ENCODE measurements around the gene KLF5. TPM values are rescaled to one million over a fixed set of nuclear protein-coding genes. Genes with fewer than 3 reads are reported as not detected.

Gene KLF5
- total and polyA plus RNA-seq, 2 of the 4 experiments (the other 2 are of a cell fraction), result 5.4 to 8.8 TPM

DNA sequence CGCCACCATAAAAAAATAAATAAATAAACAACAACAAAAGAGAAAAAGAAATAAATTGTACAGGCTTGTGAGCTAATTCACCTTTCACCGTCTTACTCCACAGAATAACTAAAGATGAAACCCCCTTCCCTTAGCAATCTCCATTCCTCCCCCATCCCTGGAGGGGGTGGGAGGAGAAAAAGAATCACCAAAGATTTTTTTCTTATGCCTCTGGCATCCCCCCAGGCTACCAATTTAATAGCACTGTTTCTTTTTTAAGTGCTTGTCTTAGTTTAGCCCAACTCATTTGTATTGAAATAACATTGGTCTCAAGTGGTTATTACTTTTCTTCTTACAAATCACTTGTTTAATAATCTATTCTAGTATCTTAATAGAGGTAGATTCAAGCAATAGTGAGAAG lies 23.9 kb upstream of the KLF5 start:
- CTCF ChIA-PET, result no interaction called here
- Histone ChIP-seq H3K18ac (ENCODE audit: low read depth, low read length) (no peak overlapping the region), H4K20me1 (ENCODE audit: insufficient read depth, low read length) (no peaks in the 10 kb centered on the region), H3K9me1 (ENCODE audit: insufficient read depth, low read length) (no peaks in the 10 kb centered on the region), H3K9ac (ENCODE audit: low read depth, low read length) (no peak overlapping the region), H3K4me1 (ENCODE audit: control insufficient read depth, insufficient read depth, low read length) (no peaks in the 10 kb centered on the region), H4K5ac (ENCODE audit: low read depth, low read length) (no peak overlapping the region), H3K27ac (ENCODE audit: insufficient read depth, low read length) (no peak overlapping the region), H3K4me2 (ENCODE audit: low read depth, low read length) (no peak overlapping the region), H3K4ac (ENCODE audit: low read depth, low read length) (no peak overlapping the region), H2AFZ (replicated peaks; ENCODE audit: low read length, poor library complexity) (no peak overlapping the region), H3K36me3 (ENCODE audit: control insufficient read depth, insufficient read depth, low read length) (no peaks in the 10 kb centered on the region), H2AK5ac (ENCODE audit: low read depth, low read length) (no peak overlapping the region), H4K91ac (ENCODE audit: insufficient read depth, low read depth, low read length) (no peak overlapping the region), H3K79me1 (ENCODE audit: low read depth in 1 of 2, low read length in 2 of 2) (no peaks in the 10 kb centered on the region), H3K27me3 (ENCODE audit: control insufficient read depth, insufficient read depth, low read length) (no peaks in the 10 kb centered on the region), H4K8ac (ENCODE audit: low read depth in 2 of 2, low read length in 2 of 2) (no peak overlapping the region), H2BK120ac (ENCODE audit: low read depth, low read length) (no peak overlapping the region), H3K4me3 (ENCODE audit: insufficient read depth, low read depth, low read length) (no peak overlapping the region), H3K9me3 (ENCODE audit: control insufficient read depth, insufficient read depth, low read length) (no peaks in the 10 kb centered on the region), H3K23ac (ENCODE audit: low read depth, low read length) (no peak overlapping the region), H2BK20ac (ENCODE audit: low read depth, low read length) (no peak overlapping the region), H2BK15ac (ENCODE audit: low read depth, low read length) (no peak overlapping the region), H2AK9ac (replicated peaks; ENCODE audit: low read depth, low read length, poor library complexity) (no peak overlapping the region), H3K14ac (replicated peaks; ENCODE audit: low read depth, low read length) (no peak overlapping the region), H2BK5ac (ENCODE audit: low read depth, low read length, poor library complexity, severe bottlenecking) (no peak overlapping the region), H3K56ac (ENCODE audit: extremely low read depth, insufficient read depth, low read length) (no peak overlapping the region)
- no TSS peak for BruUV-seq (replicated peaks)
- intact Hi-C loops (cut with micrococcal nuclease), result no loop called here
- ATAC-seq (ENCODE audit: low read depth) (no peak), DNase-seq (no peak)
- in situ Hi-C loops (cut with MboI; ENCODE audit: low sequenced_read_pairs), result no loop called here
- WGBS, 2 experiments (ENCODE audit: extremely low coverage in 2 of 2, insufficient read length in 1 of 2), result no CpG with 5 or more reads among the region's 2 CpGs
- POLR2A ChIA-PET (ENCODE audit: unreplicated experiment), result no interaction called here
- dilution Hi-C loops (cut with HindIII; ENCODE audit: low sequenced_read_pairs, unreplicated experiment), result no loop called here
- no peak for TF ChIP-seq ELK1 (IDR thresholded peaks at IDR 0.05; ENCODE audit: borderline replicate concordance, low read depth, low read length)
- no peak for TF ChIP-seq CTCF (conservative IDR thresholded peaks at IDR 0.05; ENCODE audit: low read depth, low read length)
- no peak for TF ChIP-seq CEBPB (IDR thresholded peaks at IDR 0.05; ENCODE audit: low read depth, low read length)
